SH-SY5Y (cell line): ENCODE results near the gene NFIA.

Experiments used
- GATA2 ChIP-seq: IDR thresholded peaks from 2 replicates; pipeline ENCODE4 v1.6.1; 2011; ENCODE audit warnings: mild to moderate bottlenecking, low read depth, low read length
- GATA3 ChIP-seq: IDR thresholded peaks from 2 replicates; pipeline ENCODE4 v1.6.1; 2011; ENCODE audit warnings: low read depth, mild to moderate bottlenecking, low read length, moderate library complexity

DNA sequence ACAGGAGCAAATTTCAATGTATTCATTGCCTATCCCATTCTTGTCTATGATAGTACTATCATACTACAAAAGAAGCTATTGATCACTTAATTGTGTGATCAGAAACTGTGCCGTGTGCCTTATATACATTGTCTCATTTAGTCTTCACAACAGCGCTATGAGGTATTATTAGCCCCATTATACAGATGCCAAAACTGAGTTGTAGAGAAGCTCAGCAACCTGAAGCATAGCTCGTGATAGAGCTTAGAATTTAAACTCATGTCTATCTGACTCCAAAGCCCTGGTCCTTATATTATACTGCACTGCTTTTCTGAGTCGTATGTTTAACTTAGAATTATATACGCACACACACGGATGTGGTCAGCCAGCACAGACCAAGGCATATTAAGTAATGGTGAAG, 315.1 kb downstream of the NFIA start:
- TF ChIP-seq GATA2, result no peak
- TF ChIP-seq GATA3, result no peak
